ENCODE results near the gene TMA16.

Gene TMA16

DNA sequence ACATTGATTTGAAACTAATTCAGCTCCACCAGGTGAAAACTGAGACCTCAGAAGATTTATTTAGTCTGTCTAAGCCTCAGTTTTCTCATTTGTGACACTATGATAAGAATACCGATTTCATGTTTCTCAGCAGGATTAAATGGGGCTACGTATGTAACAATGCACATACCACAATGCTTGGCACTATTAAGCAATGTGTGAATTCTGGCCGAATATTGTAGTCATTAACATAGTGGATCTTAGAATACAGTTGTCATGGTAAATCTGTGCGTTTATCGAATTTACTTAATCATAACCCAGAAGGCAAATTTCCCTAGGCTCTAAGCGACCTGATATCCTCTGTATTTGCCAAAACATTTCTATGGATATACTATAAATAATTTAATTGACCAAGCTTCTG, 69.1 kb downstream of the TMA16 start:
- no peak for DNase-seq (ENCODE audit: low read depth in 2 of 2)

- DNase-seq (ENCODE audit: low read depth in 2 of 2) = no peak
Measured at GRCh38 chr4:163564221-163564720, 69.8 kb downstream of the TMA16 start.

DNA sequence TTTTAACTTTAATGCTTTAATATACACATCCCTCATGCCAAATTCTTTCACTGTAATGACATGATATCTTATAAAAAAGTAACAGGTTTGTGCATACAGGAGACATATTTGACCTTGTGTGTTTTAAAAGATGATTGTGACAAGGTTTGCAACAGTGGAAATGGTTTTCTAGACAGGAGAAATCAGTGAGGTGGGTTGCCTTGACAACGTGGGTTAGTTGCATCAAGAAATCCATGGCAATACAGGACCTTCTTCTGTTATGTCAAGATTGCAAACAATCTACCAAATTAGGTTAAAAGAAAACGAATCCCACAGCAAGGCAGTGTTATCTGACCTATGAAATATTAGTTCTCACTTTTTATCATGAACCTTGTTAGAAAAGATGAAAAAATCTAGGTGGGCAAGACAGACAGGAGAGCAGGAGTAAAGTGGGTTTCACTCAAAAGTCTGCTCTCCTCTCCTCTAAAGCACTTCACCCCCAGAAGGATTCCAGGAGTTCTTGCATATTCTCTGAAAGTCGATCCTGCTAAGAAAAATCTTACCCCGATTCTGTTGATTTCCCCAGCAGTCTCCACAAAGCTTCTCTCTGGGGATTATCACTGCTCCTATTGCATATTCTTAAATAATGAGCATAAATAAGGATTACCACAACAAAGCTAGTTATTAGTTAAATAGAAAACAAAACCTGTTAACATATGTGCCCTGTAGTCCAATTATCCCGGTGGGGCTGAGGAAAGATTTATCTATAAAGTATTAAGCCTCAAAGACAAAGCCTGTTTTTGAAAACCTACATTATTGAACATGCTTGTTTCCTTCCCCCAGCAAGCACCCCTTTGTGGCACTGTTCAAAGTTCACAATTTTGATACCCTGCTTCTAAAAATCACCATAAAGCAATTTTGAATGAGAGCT, 71.0 kb downstream of the TMA16 start:
- no peak for DNase-seq (ENCODE audit: low read depth in 2 of 2)

DNA sequence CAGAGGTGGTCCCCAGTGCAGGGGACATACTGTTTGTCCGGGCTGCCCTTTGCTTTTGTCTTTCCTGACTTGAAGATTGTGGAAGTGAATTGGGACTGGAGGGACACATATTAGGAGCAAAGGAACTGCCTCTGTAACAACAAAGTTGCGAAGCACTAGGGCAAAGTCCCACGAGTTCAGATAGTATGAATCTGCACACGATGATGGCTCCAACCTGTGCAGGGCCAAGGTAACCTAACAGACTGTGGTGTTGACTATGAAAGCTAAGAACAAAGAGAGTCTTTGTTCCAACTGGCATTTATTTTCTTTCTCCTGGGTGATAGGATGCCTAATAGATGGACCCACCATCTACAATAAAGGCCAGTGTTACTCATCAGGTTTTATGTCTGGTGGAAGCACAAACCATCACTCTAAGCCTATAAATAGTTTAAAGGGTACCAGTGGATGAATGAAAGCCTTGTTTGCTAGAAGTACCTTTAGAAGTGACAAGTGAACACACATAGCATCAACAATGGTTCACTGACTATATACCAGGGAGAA, 71.8 kb downstream of the TMA16 start:
- no peak for DNase-seq (ENCODE audit: low read depth in 2 of 2)

- DNase-seq (ENCODE audit: low read depth in 2 of 2) = no peak
Measured at GRCh38 chr4:163568843-163569242, 74.4 kb downstream of the TMA16 start.
